ENCODE results near the gene MANF. TPM values are rescaled to one million over a fixed set of nuclear protein-coding genes. Genes with fewer than 3 reads are reported as not detected.
"Not testable (repeated sequence)": the region's sequence is repeated elsewhere in the genome, so short reads cannot be mapped to it uniquely, and the experiment has no call there.

MANF gene
- total RNA-seq, 1 experiment from 2014 or later, result 27.2 TPM

DNA sequence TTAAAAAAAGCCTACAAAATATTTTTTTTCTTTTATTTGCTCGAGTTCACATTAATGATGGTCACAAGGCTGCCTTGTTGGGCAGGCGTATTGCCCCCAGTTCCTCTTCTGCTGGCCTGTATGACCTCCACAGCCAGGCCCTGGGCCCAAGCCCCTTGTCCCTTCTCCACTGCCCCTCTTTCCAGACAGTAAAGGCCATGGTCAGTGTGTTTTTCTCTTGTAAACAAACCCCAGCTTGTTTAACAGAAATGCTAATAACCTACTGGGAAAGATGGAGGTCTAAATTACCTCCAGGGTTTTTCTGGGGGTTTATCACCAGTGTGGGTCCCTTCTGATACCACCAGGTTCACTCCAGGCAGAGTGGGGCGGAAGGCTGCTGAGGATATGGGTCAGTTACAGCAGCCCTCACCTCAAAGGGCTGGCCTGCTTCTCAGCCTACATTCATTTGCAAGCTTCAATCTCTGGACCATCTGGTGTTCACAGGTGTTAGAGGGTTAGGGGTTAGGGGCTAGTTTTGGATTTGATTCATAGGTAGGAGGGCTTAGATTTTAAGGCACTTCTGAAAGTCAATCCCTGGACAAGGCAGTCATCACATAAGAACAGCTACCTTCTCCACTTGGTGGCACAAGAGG is 2.0 kb upstream of the MANF start:
- Histone ChIP-seq H3K9me3 (ENCODE audit: low read length) (no peaks in the 10 kb centered on the region), H3K4me3 (ENCODE audit: low read length) (peak overlapping the region; percentile 94; the same call in 1 of the 2 replicates), H3K79me2 (ENCODE audit: low read length) (peaks cover 37% of the 10 kb centered on the region), H2AFZ (ENCODE audit: low read length) (no peak overlapping the region), H3K9ac (ENCODE audit: low read length) (no peak overlapping the region), H3K4me1 (ENCODE audit: low read length) (peaks cover 31% of the 10 kb centered on the region), H3K27me3 (ENCODE audit: low read length) (no peaks in the 10 kb centered on the region), H3K9me2 (replicated peaks; ENCODE audit: insufficient read depth, low read length) (no peaks in the 10 kb centered on the region), H3K27ac (ENCODE audit: low read length) (no peak overlapping the region), H4K20me1 (ENCODE audit: insufficient read depth, low read depth, low read length) (no peaks in the 10 kb centered on the region), H3K36me3 (ENCODE audit: insufficient read depth, low read length) (peaks cover 4% of the 10 kb centered on the region; the same call in 1 of the 2 replicates), H3K4me2 (ENCODE audit: low read depth, low read length, poor library complexity, severe bottlenecking) (peak overlapping the region; percentile 85)
- no peak for DNase-seq

DNA sequence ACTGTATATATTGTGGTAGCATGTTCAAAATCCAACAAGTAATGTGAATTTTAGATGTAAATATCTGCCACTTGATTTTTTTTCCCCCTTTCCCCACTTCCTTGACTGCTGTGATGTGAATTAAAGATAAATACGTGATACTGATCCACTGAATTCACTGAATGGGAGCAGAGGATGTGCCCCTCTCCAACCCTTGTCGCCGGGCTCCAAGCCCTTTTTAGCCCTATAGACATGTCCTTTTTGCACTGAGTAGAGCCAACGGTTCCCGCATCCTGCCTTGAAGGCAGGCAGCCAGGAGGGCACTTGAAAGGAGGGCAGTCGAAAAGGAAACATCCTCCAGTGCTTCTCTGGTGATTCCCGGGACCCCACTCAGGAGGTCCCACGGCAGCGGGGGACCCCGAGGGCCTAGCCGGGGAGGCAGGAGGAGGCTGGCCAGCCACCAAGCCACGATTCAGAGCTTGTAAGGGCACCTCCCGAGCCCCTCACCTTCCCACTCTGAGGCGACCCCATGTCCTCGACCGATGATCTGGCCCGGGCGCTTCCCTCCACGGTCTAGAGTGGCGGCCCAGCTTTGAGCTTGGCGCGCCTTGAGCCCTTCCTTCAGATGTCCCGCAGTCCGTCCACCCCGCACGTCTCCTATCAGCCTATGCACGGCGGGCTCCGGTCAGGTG is 901 bp upstream of the MANF start:
- H3K4me1 ChIP-seq (ENCODE audit: low read length), result peaks cover 42% of the 10 kb centered on the region
- peak overlapping the region; percentile 45; the same call in 1 of the 2 replicates for H3K27ac ChIP-seq (ENCODE audit: low read length)
- peak overlapping the region; percentile 80 for H2AFZ ChIP-seq (ENCODE audit: low read length)
- peak overlapping the region; percentile 96 for H3K9ac ChIP-seq (ENCODE audit: low read length)
- H3K9me3 ChIP-seq (ENCODE audit: low read length), result no peaks in the 10 kb centered on the region
- peak overlapping the region; percentile 94 for H3K4me3 ChIP-seq (ENCODE audit: low read length)
- no peaks in the 10 kb centered on the region for H3K27me3 ChIP-seq (ENCODE audit: low read length)
- H3K79me2 ChIP-seq (ENCODE audit: low read length), result peaks cover 37% of the 10 kb centered on the region
- no peaks in the 10 kb centered on the region for H3K9me2 ChIP-seq (replicated peaks; ENCODE audit: insufficient read depth, low read length)
- H3K36me3 ChIP-seq (ENCODE audit: insufficient read depth, low read length), result peaks cover 4% of the 10 kb centered on the region; the same call in 1 of the 2 replicates
- H4K20me1 ChIP-seq (ENCODE audit: insufficient read depth, low read depth, low read length), result no peaks in the 10 kb centered on the region
- H3K4me2 ChIP-seq (ENCODE audit: low read depth, low read length, poor library complexity, severe bottlenecking), result peak overlapping the region; percentile 85
- peak; percentile 68 for DNase-seq

DNA sequence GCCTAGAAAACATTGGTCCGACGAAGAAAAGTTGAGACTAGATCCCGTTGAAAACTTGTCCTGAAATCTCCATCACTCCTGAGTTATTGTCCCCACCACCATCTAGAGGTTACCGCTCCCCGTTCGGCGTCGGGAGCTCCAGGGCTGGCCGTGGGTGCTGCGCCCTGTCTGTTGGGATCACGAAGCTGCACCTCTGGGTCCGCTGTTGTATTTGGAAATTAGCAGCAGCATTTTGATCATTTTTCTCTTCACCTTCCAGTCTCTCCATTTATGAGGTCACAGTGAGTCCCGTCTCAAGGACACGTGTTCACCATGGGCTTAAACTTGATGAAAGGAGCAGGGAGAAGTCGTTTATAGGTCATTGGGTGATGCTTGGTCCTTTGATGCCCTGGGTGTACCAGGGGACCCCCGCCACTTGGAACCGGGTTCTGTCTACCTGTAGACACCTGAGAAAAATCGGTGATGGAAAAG is 565 bp downstream of the MANF start:
- Histone ChIP-seq H4K20me1 (ENCODE audit: insufficient read depth, low read depth, low read length) (0 out of 2 replicates have a peak, but pooled peaks cover 4% of the 10 kb centered on the region), H3K9me3 (ENCODE audit: low read length) (no peaks in the 10 kb centered on the region), H3K4me1 (ENCODE audit: low read length) (peaks cover 57% of the 10 kb centered on the region), H3K9ac (ENCODE audit: low read length) (peak overlapping the region; percentile 89), H3K27me3 (ENCODE audit: low read length) (no peaks in the 10 kb centered on the region), H3K27ac (ENCODE audit: low read length) (peak overlapping the region; percentile 60), H3K36me3 (ENCODE audit: insufficient read depth, low read length) (peaks cover 4% of the 10 kb centered on the region; the same call in 1 of the 2 replicates), H3K4me3 (ENCODE audit: low read length) (peak overlapping the region; percentile 95), H3K9me2 (replicated peaks; ENCODE audit: insufficient read depth, low read length) (no peaks in the 10 kb centered on the region), H3K79me2 (ENCODE audit: low read length) (peaks cover 37% of the 10 kb centered on the region), H3K4me2 (ENCODE audit: low read depth, low read length, poor library complexity, severe bottlenecking) (peak overlapping the region; percentile 78), H2AFZ (ENCODE audit: low read length) (no peak overlapping the region)
- DNase-seq, result peak; percentile 59

DNA sequence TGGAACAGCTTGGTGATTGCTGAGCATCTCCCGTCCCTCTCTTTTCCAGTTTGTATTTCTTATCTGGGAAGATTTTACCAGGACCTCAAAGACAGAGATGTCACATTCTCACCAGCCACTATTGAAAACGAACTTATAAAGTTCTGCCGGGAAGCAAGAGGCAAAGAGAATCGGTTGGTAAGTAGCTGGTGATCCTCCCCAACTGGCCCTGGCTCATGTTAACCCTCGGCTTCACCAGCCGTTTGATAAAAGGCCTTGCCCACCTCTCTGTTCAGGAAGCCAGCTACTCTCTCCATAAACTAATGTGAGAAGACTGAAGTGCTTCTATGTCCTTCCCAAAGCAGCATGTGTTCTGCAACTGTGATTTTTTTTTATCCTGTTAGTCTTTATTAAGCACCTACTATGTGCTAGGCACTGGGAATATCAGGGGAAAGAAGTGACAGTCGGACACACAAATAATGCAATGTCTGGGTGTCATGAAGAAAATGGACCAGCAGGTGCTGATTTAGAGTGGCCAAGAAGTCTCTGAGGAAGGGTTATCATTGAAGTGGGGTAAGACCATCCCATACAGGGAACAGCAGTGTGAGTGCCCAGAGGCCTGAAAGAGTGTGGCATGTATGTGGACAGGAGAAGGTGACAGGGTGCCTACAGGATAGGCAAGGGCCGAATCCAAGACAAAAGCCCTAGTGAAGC is 1.2 kb downstream of the MANF start:
- Histone ChIP-seq H4K20me1 (ENCODE audit: insufficient read depth, low read depth, low read length) (0 out of 2 replicates have a peak, but pooled peaks cover 4% of the 10 kb centered on the region), H3K4me1 (ENCODE audit: low read length) (peaks cover 58% of the 10 kb centered on the region), H3K9me2 (replicated peaks; ENCODE audit: insufficient read depth, low read length) (no peaks in the 10 kb centered on the region), H3K27me3 (ENCODE audit: low read length) (no peaks in the 10 kb centered on the region), H3K4me2 (ENCODE audit: low read depth, low read length, poor library complexity, severe bottlenecking) (peak overlapping the region; percentile 78), H3K9me3 (ENCODE audit: low read length) (no peaks in the 10 kb centered on the region), H3K4me3 (ENCODE audit: low read length) (peak overlapping the region; percentile 95), H3K36me3 (ENCODE audit: insufficient read depth, low read length) (peaks cover 4% of the 10 kb centered on the region; the same call in 1 of the 2 replicates), H3K79me2 (ENCODE audit: low read length) (peaks cover 37% of the 10 kb centered on the region), H3K9ac (ENCODE audit: low read length) (peak overlapping the region; percentile 89), H3K27ac (ENCODE audit: low read length) (peak overlapping the region; percentile 60), H2AFZ (ENCODE audit: low read length) (no peak overlapping the region)
- no peak for DNase-seq

DNA sequence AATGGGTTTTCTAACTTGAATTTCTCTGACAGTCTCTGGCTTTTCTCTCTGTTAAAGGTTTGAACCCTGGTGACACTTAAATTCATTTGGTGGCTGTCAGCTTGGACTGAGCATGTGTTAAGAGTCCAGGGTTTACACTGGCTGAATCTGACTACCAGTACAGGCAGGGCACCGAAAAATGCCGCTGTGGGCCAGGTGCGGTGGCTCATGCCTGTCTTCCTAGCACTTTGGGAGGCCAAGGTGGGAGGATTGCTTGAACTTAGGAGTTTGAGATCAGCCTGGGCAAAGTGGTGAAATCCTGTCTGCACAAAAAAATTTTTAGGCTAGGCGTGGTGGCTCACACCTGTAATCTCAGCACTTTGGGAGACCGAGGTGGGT is 1.8 kb downstream of the MANF start:
- peak overlapping the region; percentile 95 for H3K4me3 ChIP-seq (ENCODE audit: low read length)
- peak overlapping the region; percentile 60; the same call in 1 of the 2 replicates for H3K27ac ChIP-seq (ENCODE audit: low read length)
- H3K9me3 ChIP-seq (ENCODE audit: low read length), result no peaks in the 10 kb centered on the region
- peaks cover 58% of the 10 kb centered on the region for H3K4me1 ChIP-seq (ENCODE audit: low read length)
- H3K9me2 ChIP-seq (replicated peaks; ENCODE audit: insufficient read depth, low read length), result no peaks in the 10 kb centered on the region
- DNase-seq, result no peak
- H3K36me3 ChIP-seq (ENCODE audit: insufficient read depth, low read length), result peaks cover 4% of the 10 kb centered on the region; the same call in 1 of the 2 replicates
- no peaks in the 10 kb centered on the region for H3K27me3 ChIP-seq (ENCODE audit: low read length)
- H2AFZ ChIP-seq (ENCODE audit: low read length), result no peak overlapping the region
- peaks cover 40% of the 10 kb centered on the region for H3K79me2 ChIP-seq (ENCODE audit: low read length)
- peak overlapping the region; percentile 78 for H3K4me2 ChIP-seq (ENCODE audit: low read depth, low read length, poor library complexity, severe bottlenecking)
- H4K20me1 ChIP-seq (ENCODE audit: insufficient read depth, low read depth, low read length), result 0 out of 2 replicates have a peak, but pooled peaks cover 4% of the 10 kb centered on the region
- peak overlapping the region; percentile 89 for H3K9ac ChIP-seq (ENCODE audit: low read length)

DNA sequence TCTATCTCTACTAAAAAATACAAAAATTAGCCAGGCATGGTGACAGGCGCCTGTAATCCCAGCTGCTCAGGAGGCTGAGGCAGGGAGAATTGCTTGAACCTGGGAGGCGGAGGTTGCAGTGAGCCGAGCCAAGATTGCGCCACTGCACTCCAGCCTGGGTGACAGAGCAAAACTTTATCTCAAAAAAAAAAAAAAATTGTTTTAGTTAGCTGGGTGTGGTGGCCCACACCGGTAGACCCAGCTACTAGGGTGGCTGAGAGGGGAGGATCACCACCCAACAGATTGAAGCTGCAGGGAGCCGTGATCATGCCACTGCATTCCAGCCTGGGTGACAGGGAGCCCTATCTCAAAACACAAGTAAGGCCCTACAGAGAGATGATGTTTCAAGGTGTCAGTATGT is 2.2 kb downstream of the MANF start:
- Histone ChIP-seq H3K79me2 (ENCODE audit: low read length) (peaks cover 44% of the 10 kb centered on the region), H3K4me3 (ENCODE audit: low read length) (peak overlapping the region; percentile 23; the same call in 1 of the 2 replicates), H3K4me2 (ENCODE audit: low read depth, low read length, poor library complexity, severe bottlenecking) (peak overlapping the region; percentile 78), H3K9ac (ENCODE audit: low read length) (peak overlapping the region; percentile 89), H3K4me1 (ENCODE audit: low read length) (peaks cover 62% of the 10 kb centered on the region)
- H3K27ac ChIP-seq (ENCODE audit: low read length); H3K36me3 ChIP-seq (ENCODE audit: insufficient read depth, low read length); H2AFZ ChIP-seq (ENCODE audit: low read length); H3K9me2 ChIP-seq (replicated peaks; ENCODE audit: insufficient read depth, low read length); H3K9me3 ChIP-seq (ENCODE audit: low read length); H3K27me3 ChIP-seq (ENCODE audit: low read length); H4K20me1 ChIP-seq (ENCODE audit: insufficient read depth, low read depth, low read length); DNase-seq: not testable (repeated sequence)

DNA sequence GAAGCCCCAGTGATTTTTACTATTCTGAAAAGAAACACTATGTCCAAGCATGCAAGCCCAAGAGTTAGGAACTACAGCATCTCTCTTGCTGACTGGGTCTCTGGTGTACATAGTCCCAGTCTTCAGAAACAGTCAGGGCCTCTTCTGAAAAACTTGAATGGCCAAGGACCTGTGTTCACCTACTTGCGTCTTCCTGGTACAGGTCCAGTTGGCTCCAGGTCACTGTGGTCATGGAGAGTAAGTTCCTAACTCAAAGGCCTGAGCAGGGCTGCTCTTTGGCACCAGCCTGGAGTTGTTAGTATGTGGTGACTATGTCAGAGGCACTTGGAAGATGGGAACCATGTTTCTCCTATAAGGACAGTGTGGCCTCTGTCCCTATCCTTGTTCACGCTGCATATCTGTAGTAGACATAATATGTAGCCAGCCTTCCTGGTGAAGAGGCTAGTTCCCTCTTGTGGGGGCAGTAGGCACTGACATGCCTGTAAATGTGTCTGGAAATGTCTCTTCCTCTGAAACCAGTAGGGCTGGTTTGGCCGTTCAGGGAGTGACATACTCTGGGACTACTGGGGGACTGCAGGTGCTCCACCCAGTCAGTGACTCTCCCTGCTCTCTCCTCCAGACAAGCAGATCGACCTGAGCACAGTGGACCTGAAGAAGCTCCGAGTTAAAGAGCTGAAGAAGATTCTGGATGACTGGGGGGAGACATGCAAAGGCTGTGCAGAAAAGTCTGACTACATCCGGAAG is 3.4 kb downstream of the MANF start:
- Histone ChIP-seq H3K4me1 (ENCODE audit: low read length) (peaks cover 69% of the 10 kb centered on the region), H3K27me3 (ENCODE audit: low read length) (no peaks in the 10 kb centered on the region), H3K9ac (ENCODE audit: low read length) (peak overlapping the region; percentile 39), H3K27ac (ENCODE audit: low read length) (no peak overlapping the region), H3K4me2 (ENCODE audit: low read depth, low read length, poor library complexity, severe bottlenecking) (peak overlapping the region; percentile 44), H2AFZ (ENCODE audit: low read length) (no peak overlapping the region), H3K36me3 (ENCODE audit: insufficient read depth, low read length) (peaks cover 17% of the 10 kb centered on the region; the same call in 1 of the 2 replicates), H3K9me2 (replicated peaks; ENCODE audit: insufficient read depth, low read length) (no peaks in the 10 kb centered on the region), H4K20me1 (ENCODE audit: insufficient read depth, low read depth, low read length) (peaks cover 15% of the 10 kb centered on the region), H3K9me3 (ENCODE audit: low read length) (no peaks in the 10 kb centered on the region), H3K79me2 (ENCODE audit: low read length) (peaks cover 55% of the 10 kb centered on the region), H3K4me3 (ENCODE audit: low read length) (no peak overlapping the region)
- DNase-seq, result peak; percentile 61

Measured in Karpas-422 (cell line).